SIG-M5 treated with dmso at 0.1 percent for 504 hours (cell line): ENCODE results near the gene LRRC8D.

ENCODE experiments used
- DNase-seq: peaks from one replicate; lab custom pipeline; 2025; ENCODE audit not compliant: unreplicated experiment; lab: John Stamatoyannopoulos, UW

Gene LRRC8D

DNA sequence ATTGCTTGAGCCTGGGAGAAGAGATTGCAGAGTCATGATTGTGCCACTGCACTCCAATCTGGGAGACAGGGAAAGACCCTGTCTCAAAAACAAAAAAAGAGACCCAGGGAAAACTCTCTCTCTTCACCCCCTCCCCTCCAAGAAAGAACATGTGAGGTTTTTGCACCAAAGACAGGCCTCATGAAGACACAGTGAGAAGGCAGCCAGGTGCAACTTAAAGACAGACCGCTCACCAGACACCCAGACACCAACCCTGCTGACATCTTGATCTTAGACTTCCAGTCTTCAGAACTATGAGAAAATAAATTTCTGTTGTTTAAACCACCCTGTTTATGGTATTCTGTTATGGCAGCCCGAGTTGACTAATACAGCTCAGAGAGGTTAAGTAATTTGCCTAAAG, 13.3 kb upstream of the LRRC8D start:
- DNase-seq, result no peak

DNA sequence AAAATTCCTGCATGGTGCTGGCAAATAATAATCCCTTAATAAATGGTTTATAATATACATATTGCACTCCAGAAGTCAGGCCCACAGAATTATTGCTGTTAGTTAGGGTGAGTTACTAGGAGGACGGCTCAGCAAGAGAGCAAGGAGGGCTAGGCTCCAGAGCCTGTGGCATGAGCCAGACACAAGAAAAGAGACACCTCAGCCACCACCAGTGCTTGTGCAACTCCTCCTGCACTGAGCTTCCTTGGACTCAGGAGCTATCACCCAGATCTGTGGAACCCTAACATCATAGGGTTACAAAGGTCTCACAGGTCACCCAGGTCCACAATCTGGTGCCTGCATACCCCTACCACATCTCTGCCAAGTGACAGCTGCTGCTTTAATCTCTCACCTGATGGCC, 12.8 kb upstream of the LRRC8D start:
- DNase-seq, result no peak

DNA sequence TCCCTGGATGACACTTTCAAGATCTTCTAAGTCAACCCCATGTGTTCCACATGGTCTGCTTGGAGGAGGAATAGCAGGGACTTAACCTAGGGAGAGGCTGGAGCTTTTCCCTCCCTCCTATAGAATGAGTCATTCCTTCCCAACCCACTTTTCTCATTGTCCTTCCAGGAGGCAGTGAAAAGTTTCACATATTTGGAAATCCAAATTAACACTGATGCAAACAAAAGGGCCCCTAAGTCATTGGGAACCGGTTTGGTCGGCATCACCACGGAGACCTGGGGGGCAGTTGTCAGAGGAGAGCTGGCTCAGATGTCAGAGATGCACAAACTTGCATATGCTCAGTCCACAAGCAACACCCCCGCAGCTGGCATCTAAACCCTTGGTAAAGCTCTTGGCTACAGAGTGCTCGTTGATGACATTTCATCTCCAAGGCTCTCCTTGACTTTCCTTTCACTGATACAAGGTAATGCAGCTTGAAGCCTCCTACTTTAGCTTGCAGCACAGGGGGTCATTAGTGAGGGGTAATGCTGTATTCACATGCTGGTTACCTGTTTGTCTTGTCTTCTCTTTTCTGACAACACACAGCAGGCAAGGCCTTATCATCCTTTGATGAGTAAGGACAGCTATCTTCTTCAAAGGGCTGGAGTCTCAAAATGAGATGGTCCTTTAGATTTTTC, 12.3 kb upstream of the LRRC8D start:
- peak; percentile 15 for DNase-seq

DNA sequence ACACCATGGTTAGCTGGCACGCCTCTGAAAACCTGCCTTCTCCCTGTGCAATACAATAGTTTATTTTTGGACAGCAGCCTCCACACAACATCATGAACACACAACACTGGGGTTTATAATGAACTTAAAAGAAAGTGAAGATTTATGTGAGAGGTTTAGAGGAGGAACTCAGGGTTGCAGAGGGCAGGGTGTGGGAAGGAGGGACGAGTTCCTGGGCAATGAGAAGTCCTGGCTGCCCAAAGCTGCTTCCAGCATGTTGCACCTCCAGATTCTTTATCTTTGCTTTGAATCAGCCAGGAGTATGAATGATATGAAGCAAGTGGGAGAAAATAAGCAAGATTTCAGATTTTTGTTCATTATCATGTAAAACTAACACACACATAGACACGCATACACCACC, 11.3 kb upstream of the LRRC8D start:
- DNase-seq, result no peak

DNA sequence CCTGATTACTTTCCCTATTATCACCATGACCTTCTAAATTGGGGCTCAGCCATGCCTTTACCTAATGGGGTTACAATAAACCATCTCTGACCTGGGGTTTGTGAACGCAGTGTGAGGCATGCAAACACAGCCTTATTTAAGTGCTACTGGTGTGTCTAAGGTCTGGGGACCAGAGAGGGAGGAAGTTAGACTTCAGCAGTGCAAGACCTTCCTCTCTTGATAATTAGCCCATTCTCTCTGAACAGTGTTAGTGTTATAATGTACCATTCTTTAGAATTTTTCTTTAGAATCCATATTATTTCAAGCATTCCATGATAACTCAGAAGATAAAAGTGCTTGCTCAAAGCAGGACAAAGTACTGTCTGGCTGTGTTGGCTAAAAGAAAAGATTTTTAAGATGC, 10.5 kb upstream of the LRRC8D start:
- DNase-seq, result peak; percentile 16

DNA sequence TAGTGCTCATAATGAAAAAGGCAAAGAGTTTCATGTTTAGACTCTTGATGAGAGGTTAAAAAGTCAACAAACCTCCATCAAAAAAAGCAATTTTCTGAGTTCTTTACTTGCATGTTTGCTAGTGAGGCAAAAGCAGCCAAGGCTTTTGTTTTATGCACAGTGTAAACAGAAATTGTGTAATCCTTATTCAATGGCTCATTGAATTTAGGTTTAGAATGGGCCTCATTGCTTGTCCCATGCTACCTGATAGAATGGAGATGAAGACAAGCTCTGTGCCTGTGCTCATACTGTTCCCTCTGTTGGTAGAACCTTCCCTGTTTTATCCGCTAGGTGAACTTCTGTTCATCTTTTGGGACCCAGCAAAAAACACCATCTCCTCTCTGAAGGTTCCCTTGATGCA, 10.0 kb upstream of the LRRC8D start:
- DNase-seq, result no peak

DNA sequence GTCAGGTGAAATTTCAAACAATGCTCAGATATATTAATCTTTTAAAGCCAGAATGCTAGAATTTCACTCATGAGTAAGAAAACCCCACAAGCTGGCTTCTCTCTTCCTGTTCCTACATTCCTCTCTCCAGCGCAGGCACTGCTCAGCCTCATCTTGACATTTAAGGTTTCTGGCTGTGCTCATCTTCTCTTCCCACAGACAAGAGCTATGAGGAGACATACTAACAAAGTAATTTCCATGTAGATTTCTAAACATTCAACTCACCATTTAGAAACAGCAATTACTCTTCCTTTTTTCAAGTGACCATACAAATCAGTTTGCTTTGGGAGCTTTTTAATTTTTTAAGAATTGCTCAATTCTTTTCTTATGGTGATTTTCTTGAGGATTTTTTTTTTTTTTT, 7.8 kb upstream of the LRRC8D start:
- peak; percentile 61 for DNase-seq

DNA sequence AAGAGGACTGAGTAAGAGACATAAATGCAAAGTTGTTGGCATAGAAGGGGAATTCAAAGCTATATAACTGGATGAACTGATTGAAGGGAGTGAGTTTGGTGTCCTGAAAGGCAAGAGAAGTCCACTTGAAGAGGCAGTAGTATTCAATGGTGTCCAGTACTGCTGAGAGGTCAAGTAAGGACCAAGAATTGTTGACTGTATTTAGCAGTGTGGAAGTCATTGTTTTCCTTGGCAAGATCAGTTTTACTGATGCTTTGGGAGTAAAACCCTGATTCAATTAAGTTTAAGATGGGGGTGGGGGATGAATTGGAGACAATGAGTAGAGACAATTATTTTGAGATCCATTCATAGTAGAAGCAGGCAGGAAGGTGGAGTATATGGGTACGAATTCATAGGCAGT, 5.8 kb upstream of the LRRC8D start:
- DNase-seq, result no peak

DNA sequence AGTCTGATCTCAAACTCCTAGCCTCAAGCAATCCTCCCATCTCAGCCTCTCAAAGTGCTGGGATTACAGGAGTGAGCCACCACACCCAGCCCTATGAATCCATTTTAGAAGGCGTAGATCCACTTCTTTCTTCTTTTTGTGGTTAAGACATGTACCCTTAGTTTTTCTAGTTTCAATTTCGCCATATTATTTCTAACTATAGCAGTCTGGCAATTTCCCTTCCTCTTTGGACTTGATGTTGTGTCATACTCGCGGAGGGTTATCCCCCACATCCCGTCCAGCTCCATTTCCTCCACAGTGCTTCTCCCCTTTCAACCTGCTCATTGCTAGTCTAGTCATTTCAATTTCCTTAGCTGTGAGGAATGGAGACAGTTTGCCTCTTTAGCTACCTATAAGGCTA, 5.2 kb upstream of the LRRC8D start:
- DNase-seq, result peak; percentile 98

DNA sequence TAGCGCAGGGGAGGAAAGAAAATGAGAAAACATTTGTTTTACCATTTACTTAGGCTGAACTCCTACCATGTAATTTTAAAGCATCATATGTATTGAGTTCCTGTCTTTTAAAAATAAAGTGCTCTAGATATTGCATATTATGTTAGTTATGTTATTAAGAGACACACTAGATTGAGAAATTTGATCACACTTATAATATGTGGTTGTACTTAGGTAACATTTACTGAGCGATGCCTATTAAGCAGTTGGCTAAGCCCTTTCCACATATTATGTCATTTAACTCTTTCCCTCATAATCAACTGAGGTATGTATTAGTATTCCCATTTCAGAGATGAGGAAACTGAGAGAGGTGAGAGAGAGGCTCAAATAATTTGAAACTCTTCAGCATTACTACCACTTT, 4.5 kb upstream of the LRRC8D start:
- peak; percentile 38 for DNase-seq

DNA sequence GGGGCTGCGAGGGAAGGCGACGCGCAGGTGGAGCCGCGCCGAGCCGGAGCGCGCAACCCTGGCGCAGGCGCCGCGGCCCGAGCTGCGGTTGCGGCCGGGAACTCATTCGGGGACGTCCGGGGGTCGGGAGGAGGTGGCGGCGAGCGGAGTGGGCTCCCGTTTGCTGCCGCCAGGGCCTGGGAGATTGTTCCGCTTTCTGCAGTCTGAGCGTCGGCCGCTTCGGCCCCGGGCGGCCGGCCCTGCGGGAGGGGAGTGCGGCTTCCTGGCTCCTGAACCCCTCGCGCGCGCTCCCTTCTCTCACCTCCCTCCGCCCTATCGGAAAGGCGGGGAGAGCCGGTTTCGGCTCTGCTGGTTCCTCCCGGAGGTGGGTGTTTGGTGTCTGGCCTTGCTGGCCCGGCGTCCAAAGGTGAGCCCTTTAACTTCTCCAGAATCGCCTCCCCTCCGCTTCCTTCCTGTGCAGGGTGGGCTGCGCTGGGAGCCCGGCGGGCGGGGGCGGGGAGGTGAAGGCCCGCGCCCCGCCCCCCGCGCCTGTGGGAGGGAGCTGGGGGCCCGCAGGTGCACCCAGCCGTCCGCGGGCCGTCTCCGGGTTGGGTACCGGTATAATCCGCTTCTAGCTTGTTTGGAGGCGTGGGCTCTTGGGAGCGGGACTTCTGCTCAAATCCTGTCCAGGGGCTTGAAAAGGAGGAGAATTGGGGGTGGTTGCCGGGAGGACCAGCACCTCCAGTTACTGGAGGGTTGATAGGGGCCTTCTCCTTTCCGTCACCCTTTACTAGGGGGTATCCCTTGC, 683 bp downstream of the LRRC8D start:
- peak; percentile 88 for DNase-seq

DNA sequence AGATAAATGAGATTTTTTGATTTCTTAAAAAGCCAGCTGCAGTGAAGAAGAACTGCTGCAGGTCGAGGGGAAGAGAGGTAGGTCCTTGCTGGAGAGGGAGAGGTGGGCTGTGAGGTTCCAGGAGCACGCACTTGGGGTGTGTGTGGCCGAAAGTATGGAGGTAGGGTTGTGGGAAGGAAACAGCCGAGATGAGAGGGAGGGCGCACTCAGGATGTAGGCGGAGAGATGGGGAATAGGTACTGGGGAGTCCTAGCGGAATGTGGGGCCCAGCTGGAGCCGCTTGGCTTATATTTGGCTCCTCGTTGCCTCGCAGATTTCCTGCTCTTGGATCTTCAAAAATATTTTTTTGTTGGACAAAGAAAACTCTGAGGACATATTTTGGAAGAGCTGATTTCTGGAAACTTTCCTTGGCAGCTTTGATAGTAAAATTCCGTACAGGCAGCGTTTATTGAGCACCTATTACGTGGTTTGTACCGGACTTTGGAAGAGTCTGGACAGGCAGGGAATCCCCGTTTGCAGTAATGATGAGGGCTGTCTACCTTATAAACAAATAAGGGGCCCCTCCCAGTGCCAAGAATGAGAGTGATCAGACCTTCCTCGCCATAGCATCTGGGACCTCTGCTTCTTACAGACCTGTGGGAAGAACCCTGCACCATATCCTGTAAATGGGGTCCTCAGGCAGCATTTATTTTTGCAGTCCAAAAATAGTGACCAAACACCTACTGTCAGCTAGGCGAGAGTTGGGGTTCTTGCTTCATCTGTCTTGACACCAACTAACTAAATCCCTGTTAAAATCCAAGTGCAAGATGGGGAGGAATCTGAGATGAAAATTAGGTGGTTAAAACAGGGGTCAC, 1.5 kb downstream of the LRRC8D start:
- peak; percentile 63 for DNase-seq

DNA sequence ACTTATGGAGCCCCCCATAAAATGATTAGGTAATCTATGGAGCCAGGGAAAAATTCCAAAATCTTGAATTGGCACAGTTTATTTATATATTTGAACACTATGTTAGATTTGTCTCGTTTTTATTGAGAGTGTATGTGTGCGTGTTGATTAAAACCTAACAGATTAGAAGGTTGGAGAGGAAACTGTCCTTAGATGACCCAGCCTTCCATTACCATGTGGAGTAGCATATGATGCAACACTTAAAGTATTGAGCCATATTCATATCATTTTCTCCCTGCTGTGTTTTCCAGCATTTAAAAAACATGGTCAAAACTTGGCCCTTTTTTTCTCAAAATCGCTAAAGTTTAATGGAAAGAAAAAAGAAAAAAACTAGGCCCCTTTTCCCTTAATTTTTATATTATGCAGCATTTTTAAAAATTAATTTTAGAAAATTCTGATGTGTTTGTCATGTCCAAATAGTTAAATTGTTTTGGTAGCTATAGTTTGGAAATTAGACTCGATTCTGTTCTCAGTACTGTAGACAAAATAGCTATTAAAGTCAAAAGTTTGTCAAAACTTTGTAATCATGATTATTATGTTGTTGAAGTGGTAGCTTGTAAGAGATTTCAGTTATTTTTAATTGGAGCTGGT, 2.3 kb downstream of the LRRC8D start:
- DNase-seq, result peak; percentile 66

DNA sequence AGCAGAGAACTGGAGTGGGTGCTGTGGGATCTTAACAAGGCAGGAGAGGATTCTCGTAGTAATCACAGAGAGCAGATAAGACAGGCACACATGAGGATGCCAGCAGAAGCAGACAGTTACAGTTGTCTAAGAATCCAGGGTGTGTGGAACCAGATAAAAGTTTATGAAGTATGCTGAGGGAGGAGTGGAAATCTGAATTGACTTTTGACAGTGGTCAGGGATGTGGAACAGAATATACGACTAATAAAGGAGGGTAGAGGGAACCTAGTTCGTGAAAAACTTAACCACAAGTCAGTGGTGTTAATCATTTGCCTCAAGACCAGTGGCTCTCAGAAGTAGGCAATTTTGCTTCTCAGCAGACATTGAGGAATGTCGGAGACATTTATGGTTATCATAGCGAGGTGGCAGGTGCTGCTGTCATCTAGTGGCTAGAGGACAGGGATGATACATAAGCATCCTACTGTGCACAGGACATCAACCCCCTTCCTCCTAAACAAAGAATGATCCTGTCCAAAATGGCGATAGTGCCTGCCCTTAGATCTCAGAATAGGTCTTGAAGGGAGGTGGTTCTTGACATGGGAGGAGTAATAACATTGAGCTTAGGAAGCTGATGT, 3.0 kb downstream of the LRRC8D start:
- DNase-seq, result no peak

DNA sequence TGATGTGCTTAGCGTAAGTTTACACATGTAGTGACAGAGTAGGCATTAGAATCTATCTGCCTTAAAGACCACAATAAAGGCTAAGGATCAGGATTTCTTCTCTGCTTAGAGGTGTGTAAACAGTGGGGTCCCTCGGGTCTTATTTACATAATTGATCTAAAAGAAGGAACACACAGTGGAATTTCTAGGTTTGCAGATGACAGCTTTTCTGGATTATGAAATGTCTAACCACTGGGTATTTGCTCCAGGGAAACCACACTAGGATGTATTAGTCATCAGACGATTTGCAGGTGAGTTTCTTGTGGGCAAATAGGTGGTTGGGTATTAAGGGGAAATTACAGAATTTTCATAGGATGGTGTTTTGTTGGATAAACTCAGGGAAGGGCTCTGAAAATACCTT, 5.8 kb downstream of the LRRC8D start:
- DNase-seq, result peak; percentile 30

DNA sequence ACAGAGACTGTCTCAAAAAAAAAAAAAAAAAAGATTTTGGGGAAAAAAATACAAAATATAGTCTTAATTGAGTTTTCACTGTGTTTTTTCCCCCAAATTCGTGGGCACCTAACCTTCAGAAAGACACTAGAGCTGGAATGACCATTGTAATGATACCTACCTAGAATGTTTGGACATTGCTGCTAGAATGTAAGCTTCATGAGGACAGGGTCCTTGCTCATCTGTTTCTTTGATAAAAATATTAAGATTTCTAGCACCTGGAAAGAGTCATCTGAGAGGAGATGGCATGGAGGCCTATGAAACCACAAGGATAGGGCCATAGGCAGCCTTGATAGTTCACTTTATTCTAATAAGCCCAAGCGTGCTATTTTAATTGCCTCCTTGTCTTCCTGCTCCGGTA, 6.5 kb downstream of the LRRC8D start:
- no peak for DNase-seq

DNA sequence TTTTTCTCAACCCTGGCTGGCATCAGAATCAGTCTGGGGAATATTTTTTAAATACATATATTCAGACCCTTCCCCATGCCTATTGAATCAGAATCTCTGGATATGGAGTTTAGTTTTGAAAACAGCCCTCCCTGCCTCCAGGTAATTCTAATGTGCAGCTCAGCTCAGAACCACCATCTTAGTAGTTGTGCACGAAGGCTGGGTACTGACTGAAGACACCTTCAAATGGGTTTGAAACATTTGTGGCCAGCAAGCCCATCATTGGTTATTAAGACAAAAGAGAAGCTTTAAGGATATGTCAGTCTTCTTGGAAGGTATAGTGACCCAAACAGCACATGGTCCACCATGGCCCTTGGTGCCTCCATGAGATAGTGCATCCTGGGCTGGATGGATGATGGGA, 7.1 kb downstream of the LRRC8D start:
- DNase-seq, result no peak

DNA sequence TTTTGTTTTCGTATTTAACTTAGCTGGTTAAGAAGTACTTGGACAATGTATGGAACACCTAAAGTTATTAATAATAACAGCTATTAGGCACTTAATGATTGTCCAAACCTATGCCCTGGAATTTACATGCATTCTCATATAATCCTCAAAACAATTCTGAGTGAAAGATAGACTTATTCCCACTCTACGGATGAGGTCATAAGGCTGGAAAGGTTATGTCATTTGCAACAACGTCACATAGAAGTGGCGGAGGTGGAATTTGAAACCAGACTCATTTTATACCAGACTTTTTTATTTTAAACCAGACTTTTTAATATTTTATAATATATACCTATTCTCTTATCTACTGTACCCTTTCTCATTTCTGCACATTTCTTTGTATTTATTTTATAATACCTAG, 8.4 kb downstream of the LRRC8D start:
- DNase-seq, result no peak

DNA sequence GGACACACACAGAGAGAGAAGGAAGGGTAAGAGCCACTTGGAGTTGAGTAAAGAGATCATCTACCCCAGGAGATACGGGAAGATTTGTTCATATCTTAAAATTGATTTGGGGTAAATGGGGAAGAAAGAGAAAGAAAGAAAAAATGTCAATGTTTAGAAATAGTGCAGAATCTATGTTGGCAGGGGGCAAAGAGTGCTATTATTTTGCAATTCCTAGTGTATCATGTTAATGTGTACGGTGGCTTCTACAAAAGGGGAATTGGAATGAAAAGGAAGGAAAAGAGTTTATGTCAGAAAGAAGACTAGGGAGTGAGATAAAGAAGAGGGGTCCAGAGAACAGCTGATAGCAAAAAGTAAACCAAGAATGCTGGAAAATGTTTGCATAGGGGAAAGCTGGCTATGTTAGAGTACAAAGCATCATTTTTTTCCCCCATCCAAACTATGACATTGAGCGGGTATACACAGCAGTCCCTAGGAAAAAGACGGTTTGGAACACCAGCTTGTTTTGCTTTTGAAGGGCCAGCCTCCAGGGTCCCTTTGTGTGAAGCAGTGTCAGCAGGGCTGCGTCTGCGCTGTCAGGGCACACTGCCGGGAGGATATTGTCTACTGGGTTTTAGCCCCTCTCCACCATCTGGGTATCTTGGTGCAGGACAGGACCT, 10.8 kb downstream of the LRRC8D start:
- no peak for DNase-seq

DNA sequence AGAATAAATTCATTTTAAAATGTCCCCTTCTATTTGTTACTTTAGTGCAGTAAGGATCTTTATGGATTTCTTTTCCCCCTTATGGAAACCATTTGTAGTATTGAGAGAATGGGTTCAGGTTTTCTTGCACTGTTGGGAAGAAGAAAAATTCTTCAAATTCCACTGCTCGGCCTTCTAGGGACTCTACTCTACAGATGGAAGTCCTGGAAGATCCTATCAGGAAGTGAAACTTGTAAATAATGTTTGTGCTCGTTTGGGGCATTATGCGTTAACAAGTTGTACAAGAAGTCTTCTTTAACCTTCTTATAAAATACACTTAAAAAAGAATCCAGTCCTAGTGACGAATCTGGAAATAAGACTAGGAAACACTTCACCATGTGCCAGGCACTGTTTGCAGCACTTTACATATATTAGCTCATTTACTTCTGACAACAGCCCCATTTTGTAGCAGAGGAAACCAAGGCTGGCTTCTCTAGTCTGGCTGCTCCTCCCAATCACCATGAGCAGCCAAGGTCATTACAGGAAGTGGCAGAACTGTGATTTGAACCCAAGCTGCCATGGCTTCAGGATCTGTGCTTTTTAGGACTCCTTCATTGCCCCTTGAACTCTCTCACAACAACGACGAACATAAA, 11.8 kb downstream of the LRRC8D start:
- DNase-seq, result no peak
